ENCODE results near the gene JARID2. TPM values are rescaled to one million over a fixed set of nuclear protein-coding genes. Genes with fewer than 3 reads are reported as not detected.

JARID2 gene
- polyA plus RNA-seq, 1 of the 3 experiments (the other 2 are of a cell fraction), result 3.4 TPM

GRCh38 chr6:15449011-15449410 lies 203.1 kb downstream of the JARID2 start:
- no peak overlapping the region for H3K9ac ChIP-seq
- H3K9me3 ChIP-seq, result no peaks in the 10 kb centered on the region
- no peak overlapping the region for H3K4me2 ChIP-seq
- WGBS (ENCODE audit: low lambda C conversion rate), result 98% methylated on average over 2 of the region's 2 CpGs
- POLR2A ChIA-PET, result no interaction called here
- no peak overlapping the region for H3K4me3 ChIP-seq (ENCODE audit: low read depth in 2 of 2, low read length in 1 of 2)
- H2AFZ ChIP-seq (ENCODE audit: low read depth), result no peak overlapping the region
- H3K36me3 ChIP-seq (replicated peaks in 1 of 2; ENCODE audit: control insufficient read depth in 1 of 2, insufficient read depth in 2 of 2, low read length in 1 of 2), result peaks cover 0 to 5% of the 10 kb centered on the region in 2 experiments
- no peaks in the 10 kb centered on the region for H3F3A ChIP-seq (replicated peaks; ENCODE audit: insufficient read depth)
- H3K9me2 ChIP-seq, result no peaks in the 10 kb centered on the region
- no peak for DNase-seq
- CTCF ChIA-PET, result interaction anchor here (0.7 to 2.4 kb wide), 4 partner anchors 8 to 234 kb away, joined by 3 to 6 read pairs (median 4); no protein-coding TSS in a partner anchor
- H3K4me1 ChIP-seq (ENCODE audit: control insufficient read depth in 1 of 2, insufficient read depth in 2 of 2, low read depth in 1 of 2, low read length in 1 of 2), result peaks cover 4 to 18% of the 10 kb centered on the region in 2 experiments; a peak in 3 of 4 replicates
- H3K27ac ChIP-seq (ENCODE audit: low read depth in 2 of 2, low read length in 1 of 2), result no peak overlapping the region
- no peaks in the 10 kb centered on the region for H4K20me1 ChIP-seq (ENCODE audit: insufficient read depth)
- no peaks in the 10 kb centered on the region for H3K27me3 ChIP-seq (ENCODE audit: insufficient read depth)
- TF ChIP-seq ELF1 (IDR thresholded peaks at IDR 0.05) (no peak), MEF2A (IDR thresholded peaks at IDR 0.05; ENCODE audit: borderline replicate concordance, low read depth) (no peak), SIN3A (IDR thresholded peaks at IDR 0.05; ENCODE audit: borderline replicate concordance, low read depth, low read length) (no peak), FOXJ3 (CRISPR knock-in tag; IDR thresholded peaks at IDR 0.05) (no peak), NFIC (IDR thresholded peaks at IDR 0.05; ENCODE audit: borderline replicate concordance) (no peak), EP300 (IDR thresholded peaks at IDR 0.05; ENCODE audit: borderline replicate concordance in 1 of 2, low read depth in 1 of 2, low read length in 1 of 2) (no peak), PBX3 (IDR thresholded peaks at IDR 0.05) (no peak), FOSL2 (IDR thresholded peaks at IDR 0.05; ENCODE audit: borderline replicate concordance, low read depth) (no peak)
- H3K79me2 ChIP-seq (ENCODE audit: insufficient read depth), result 0 out of 2 replicates have a peak, but pooled peaks cover 3% of the 10 kb centered on the region

- no peaks in the 10 kb centered on the region for H4K20me1 ChIP-seq (ENCODE audit: insufficient read depth)
- H3K9me3 ChIP-seq, result no peaks in the 10 kb centered on the region
- no peaks in the 10 kb centered on the region for H3F3A ChIP-seq (replicated peaks; ENCODE audit: insufficient read depth)
- CTCF ChIA-PET, result interaction anchor here (2.2 kb wide), 1 partner anchor 61 kb away, joined by 4 read pairs; no protein-coding TSS in a partner anchor
- 95% methylated on average over 4 of the region's 4 CpGs for WGBS (ENCODE audit: low lambda C conversion rate)
- no peak overlapping the region for H3K4me2 ChIP-seq
- no peak for DNase-seq
- no peaks in the 10 kb centered on the region; a peak in 3 of 4 replicates for H3K4me1 ChIP-seq (ENCODE audit: control insufficient read depth in 1 of 2, insufficient read depth in 2 of 2, low read depth in 1 of 2, low read length in 1 of 2)
- TF ChIP-seq USF2 (IDR thresholded peaks at IDR 0.05; ENCODE audit: borderline replicate concordance, low read depth, low read length), result no peak
- no peak for TF ChIP-seq TCF12 (IDR thresholded peaks at IDR 0.05)
- TF ChIP-seq, protein P1, sequence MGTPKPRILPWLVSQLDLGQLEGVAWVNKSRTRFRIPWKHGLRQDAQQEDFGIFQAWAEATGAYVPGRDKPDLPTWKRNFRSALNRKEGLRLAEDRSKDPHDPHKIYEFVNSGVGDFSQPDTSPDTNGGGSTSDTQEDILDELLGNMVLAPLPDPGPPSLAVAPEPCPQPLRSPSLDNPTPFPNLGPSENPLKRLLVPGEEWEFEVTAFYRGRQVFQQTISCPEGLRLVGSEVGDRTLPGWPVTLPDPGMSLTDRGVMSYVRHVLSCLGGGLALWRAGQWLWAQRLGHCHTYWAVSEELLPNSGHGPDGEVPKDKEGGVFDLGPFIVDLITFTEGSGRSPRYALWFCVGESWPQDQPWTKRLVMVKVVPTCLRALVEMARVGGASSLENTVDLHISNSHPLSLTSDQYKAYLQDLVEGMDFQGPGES (IDR thresholded peaks at IDR 0.05; ENCODE audit: low read depth, low read length), result no peak
- TF ChIP-seq ELF1 (IDR thresholded peaks at IDR 0.05), result no peak
- TF ChIP-seq, protein P2, sequence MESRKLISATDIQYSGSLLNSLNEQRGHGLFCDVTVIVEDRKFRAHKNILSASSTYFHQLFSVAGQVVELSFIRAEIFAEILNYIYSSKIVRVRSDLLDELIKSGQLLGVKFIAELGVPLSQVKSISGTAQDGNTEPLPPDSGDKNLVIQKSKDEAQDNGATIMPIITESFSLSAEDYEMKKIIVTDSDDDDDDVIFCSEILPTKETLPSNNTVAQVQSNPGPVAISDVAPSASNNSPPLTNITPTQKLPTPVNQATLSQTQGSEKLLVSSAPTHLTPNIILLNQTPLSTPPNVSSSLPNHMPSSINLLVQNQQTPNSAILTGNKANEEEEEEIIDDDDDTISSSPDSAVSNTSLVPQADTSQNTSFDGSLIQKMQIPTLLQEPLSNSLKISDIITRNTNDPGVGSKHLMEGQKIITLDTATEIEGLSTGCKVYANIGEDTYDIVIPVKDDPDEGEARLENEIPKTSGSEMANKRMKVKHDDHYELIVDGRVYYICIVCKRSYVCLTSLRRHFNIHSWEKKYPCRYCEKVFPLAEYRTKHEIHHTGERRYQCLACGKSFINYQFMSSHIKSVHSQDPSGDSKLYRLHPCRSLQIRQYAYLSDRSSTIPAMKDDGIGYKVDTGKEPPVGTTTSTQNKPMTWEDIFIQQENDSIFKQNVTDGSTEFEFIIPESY (IDR thresholded peaks at IDR 0.05; ENCODE audit: borderline replicate concordance, low read depth), result no peak
- TF ChIP-seq FOXJ3 (CRISPR knock-in tag; IDR thresholded peaks at IDR 0.05), result no peak
- TF ChIP-seq CHD2 (IDR thresholded peaks at IDR 0.05; ENCODE audit: low read length, partially characterized antibody), result no peak
- TF ChIP-seq SMC3 (IDR thresholded peaks at IDR 0.05; ENCODE audit: low read depth, low read length), result no peak
- no peak for TF ChIP-seq FOSL2 (IDR thresholded peaks at IDR 0.05; ENCODE audit: borderline replicate concordance, low read depth)
- no peak for TF ChIP-seq MXI1 (IDR thresholded peaks at IDR 0.05; ENCODE audit: low read depth, low read length)
- no peak for TF ChIP-seq TEAD4 (IDR thresholded peaks at IDR 0.05; ENCODE audit: borderline replicate concordance, insufficient read depth)
- TF ChIP-seq JUND (IDR thresholded peaks at IDR 0.05), result no peak
- TF ChIP-seq GATA2 (CRISPR knock-in tag; IDR thresholded peaks at IDR 0.05), result no peak
- TF ChIP-seq YY1 (IDR thresholded peaks at IDR 0.05; ENCODE audit: low read depth), result no peak
- TF ChIP-seq NFIC (IDR thresholded peaks at IDR 0.05; ENCODE audit: borderline replicate concordance), result no peak
- TF ChIP-seq EP300 (IDR thresholded peaks at IDR 0.05; ENCODE audit: borderline replicate concordance in 1 of 2, low read depth in 1 of 2, low read length in 1 of 2), result no peak
- no peak for TF ChIP-seq RCOR1 (IDR thresholded peaks at IDR 0.05; ENCODE audit: low read length)
- POLR2A ChIA-PET, result no interaction called here
- peaks cover 0 to 5% of the 10 kb centered on the region in 2 experiments for H3K36me3 ChIP-seq (replicated peaks in 1 of 2; ENCODE audit: control insufficient read depth in 1 of 2, insufficient read depth in 2 of 2, low read length in 1 of 2)
- H3K79me2 ChIP-seq (ENCODE audit: insufficient read depth), result 0 out of 2 replicates have a peak, but pooled peaks cover 3% of the 10 kb centered on the region
- H3K27me3 ChIP-seq (ENCODE audit: insufficient read depth), result no peaks in the 10 kb centered on the region
- H3K9me2 ChIP-seq, result no peaks in the 10 kb centered on the region
- H3K9ac ChIP-seq, result no peak overlapping the region
- no peak overlapping the region for H3K27ac ChIP-seq (ENCODE audit: low read depth in 2 of 2, low read length in 1 of 2)
- H3K4me3 ChIP-seq (ENCODE audit: low read depth in 2 of 2, low read length in 1 of 2), result no peak overlapping the region
- H2AFZ ChIP-seq (ENCODE audit: low read depth), result no peak overlapping the region
Measured at GRCh38 chr6:15451738-15452137, 205.9 kb downstream of the JARID2 start.

All from SK-N-SH (cell line).